GM13976 (cell line): ENCODE results near the gene TOR4A.

Source experiments
- DNase-seq: peaks from one replicate; pipeline ENCODE4 v3.0.0; 2012; ENCODE audit warnings: low spot score
- CTCF ChIP-seq: IDR thresholded peaks from 2 replicates; pipeline ENCODE4 v1.5.1; 2012; ENCODE audit warnings: borderline replicate concordance, mild to moderate bottlenecking; ENCODE audit not compliant: insufficient read depth; ENCODE audit errors: extremely low read depth, missing control alignments, control extremely low read depth
- in situ Hi-C: fragments of 300-500 bp; cut with MboI; formaldehyde crosslinking; loops from one replicate; pipeline ENCODE4 v1.12.0; 2022; ENCODE audit warnings: low sequenced_read_pairs, mixed read lengths, inconsistent platforms; ENCODE audit not compliant: unreplicated experiment

TOR4A gene

GRCh38 chr9:137331929-137332328, 54.4 kb downstream of the TOR4A start:
- TF ChIP-seq CTCF: no peak
- in situ Hi-C loops: no loop called here
- DNase-seq: no peak
